MM.1S (cell line): ENCODE data around the gene CFAP119.

Experiments
- DNase-seq: peaks from one replicate; pipeline ENCODE4 v3.0.0-alpha.2; 2015
- H2AFZ ChIP-seq: fragments of 300-600 bp; sonication (generic); 2 replicates; pipeline ENCODE4 v1.6.0; 2016; ENCODE audit warnings: antibody characterized with exemption, low read length
- H3F3A ChIP-seq: fragments of 300-600 bp; sonication (generic); 2 replicates; pipeline ENCODE4 v1.6.1; 2016; ENCODE audit warnings: mild to moderate bottlenecking, antibody characterized with exemption, low read length, moderate library complexity, mixed read lengths; ENCODE audit not compliant: insufficient read depth
- H3K27ac ChIP-seq: fragments of 300-600 bp; sonication (generic); 2 replicates; pipeline ENCODE4 v1.5.1; 2016; ENCODE audit warnings: mild to moderate bottlenecking, low read length
- H3K27me3 ChIP-seq: fragments of 300-600 bp; sonication (generic); replicated peaks from 2 replicates; pipeline ENCODE4 v1.6.0; 2016; ENCODE audit warnings: low read length; ENCODE audit not compliant: insufficient read depth
- H3K36me3 ChIP-seq: fragments of 300-600 bp; sonication (generic); replicated peaks from 2 replicates; pipeline ENCODE4 v1.6.1; 2016; ENCODE audit warnings: mild to moderate bottlenecking, low read length, mixed read lengths; ENCODE audit not compliant: insufficient read depth
- H3K4me1 ChIP-seq: fragments of 300-600 bp; sonication (generic); 2 replicates; pipeline ENCODE4 v1.6.1; 2016; ENCODE audit warnings: low read length, mixed read lengths
- H3K4me2 ChIP-seq: fragments of 300-600 bp; sonication (generic); 2 replicates; pipeline ENCODE4 v1.6.0; 2016; ENCODE audit warnings: low read depth, low read length
- H3K4me3 ChIP-seq: fragments of 300-600 bp; sonication (generic); 2 replicates; pipeline ENCODE4 v1.5.1; 2016; ENCODE audit warnings: low read length, mixed read lengths
- H3K79me2 ChIP-seq: fragments of 300-600 bp; sonication (generic); 2 replicates; pipeline ENCODE4 v1.6.1; 2016; ENCODE audit warnings: mixed run types, low read length, mixed read lengths
- H3K9ac ChIP-seq: fragments of 300-600 bp; sonication (generic); 2 replicates; pipeline ENCODE4 v1.6.1; 2016; ENCODE audit warnings: low read length, mixed read lengths
- H3K9me2 ChIP-seq: fragments of 300-600 bp; sonication (generic); replicated peaks from 2 replicates; pipeline ENCODE4 v1.6.1; 2016; ENCODE audit warnings: mild to moderate bottlenecking, low read length, mixed read lengths; ENCODE audit not compliant: insufficient read depth
- H3K9me3 ChIP-seq: fragments of 300-600 bp; sonication (generic); replicated peaks from 2 replicates; pipeline ENCODE4 v1.6.1; 2016; ENCODE audit warnings: mild to moderate bottlenecking, low read length, mixed read lengths; ENCODE audit not compliant: insufficient read depth
- H4K20me1 ChIP-seq: fragments of 300-600 bp; sonication (generic); 2 replicates; pipeline ENCODE4 v1.6.1; 2016; ENCODE audit warnings: mild to moderate bottlenecking, low read length, moderate library complexity, mixed read lengths; ENCODE audit not compliant: insufficient read depth
- CTCF ChIP-seq: fragments of 300-600 bp; sonication (generic); IDR thresholded peaks from 2 replicates; pipeline ENCODE4 v1.5.1; 2016; ENCODE audit warnings: antibody characterized with exemption, low read length, mixed read lengths
- EZH2 ChIP-seq: fragments of 300-600 bp; sonication (generic); optimal IDR thresholded peaks from 2 replicates; pipeline ENCODE3; 2017; ENCODE audit warnings: low read depth, mild to moderate bottlenecking, antibody characterized with exemption, low read length, mixed read lengths
- EZH2phosphoT487 ChIP-seq: fragments of 300-600 bp; sonication (generic); IDR thresholded peaks from 2 replicates; pipeline ENCODE4 v1.6.1; 2018; ENCODE audit warnings: antibody characterized with exemption, low read length

Gene CFAP119

GRCh38 chr16:30750201-30750600 is 11.7 kb downstream of the CFAP119 start:
- no peak overlapping the region for H2AFZ ChIP-seq
- H3K4me3 ChIP-seq = no peak overlapping the region
- H3K27me3 ChIP-seq = no peaks in the 10 kb centered on the region
- H3K4me2 ChIP-seq = no peak overlapping the region
- no peak overlapping the region for H3K9ac ChIP-seq
- H3K36me3 ChIP-seq = no peaks in the 10 kb centered on the region
- no peaks in the 10 kb centered on the region for H3K9me2 ChIP-seq
- peaks cover 8% of the 10 kb centered on the region for H3F3A ChIP-seq
- no peak for DNase-seq
- no peaks in the 10 kb centered on the region for H3K4me1 ChIP-seq
- H3K9me3 ChIP-seq = no peaks in the 10 kb centered on the region
- H4K20me1 ChIP-seq = no peaks in the 10 kb centered on the region
- H3K79me2 ChIP-seq = peaks cover 24% of the 10 kb centered on the region
- no peak overlapping the region for H3K27ac ChIP-seq
- TF ChIP-seq EZH2 (no peak), EZH2phosphoT487 (no peak), CTCF (no peak)

GRCh38 chr16:30748634-30749445 is 13.0 kb downstream of the CFAP119 start:
- Histone ChIP-seq H3K4me3 (peak overlapping the region; percentile 68), H3K36me3 (no peaks in the 10 kb centered on the region), H3K9me3 (no peaks in the 10 kb centered on the region), H3K9ac (peak overlapping the region; percentile 59; the same call in 1 of the 2 replicates), H3K27ac (no peak overlapping the region), H3K4me2 (peak overlapping the region; percentile 33; the same call in 1 of the 2 replicates), H3F3A (peaks cover 12% of the 10 kb centered on the region), H3K27me3 (no peaks in the 10 kb centered on the region), H3K79me2 (peaks cover 24% of the 10 kb centered on the region), H3K4me1 (no peaks in the 10 kb centered on the region), H2AFZ (no peak overlapping the region), H3K9me2 (no peaks in the 10 kb centered on the region), H4K20me1 (no peaks in the 10 kb centered on the region)
- DNase-seq = peak; percentile 21
- TF ChIP-seq CTCF = no peak
- no peak for TF ChIP-seq EZH2phosphoT487
- no peak for TF ChIP-seq EZH2

- H4K20me1 ChIP-seq = no peaks in the 10 kb centered on the region
- no peaks in the 10 kb centered on the region for H3K27me3 ChIP-seq
- H3K27ac ChIP-seq = peak within 1 kb of the TSS; percentile 22; the same call in 1 of the 2 replicates
- H3K36me3 ChIP-seq = no peaks in the 10 kb centered on the region
- DNase-seq = peak; percentile 99
- peak within 1 kb of the TSS; percentile 59; the same call in 1 of the 2 replicates for H3K9ac ChIP-seq
- H2AFZ ChIP-seq = peak within 1 kb of the TSS; percentile 88
- H3K4me2 ChIP-seq = peak within 1 kb of the TSS; percentile 83
- no peaks in the 10 kb centered on the region for H3K9me3 ChIP-seq
- peaks cover 12% of the 10 kb centered on the region for H3F3A ChIP-seq
- peaks cover 24% of the 10 kb centered on the region for H3K79me2 ChIP-seq
- no peaks in the 10 kb centered on the region for H3K9me2 ChIP-seq
- no peaks in the 10 kb centered on the region for H3K4me1 ChIP-seq
- H3K4me3 ChIP-seq = peak within 1 kb of the TSS; percentile 68
- TF ChIP-seq EZH2 = no peak
- TF ChIP-seq EZH2phosphoT487 = no peak
- TF ChIP-seq CTCF = no peak
Observed at GRCh38 chr16:30747799-30748633, 13.8 kb downstream of the CFAP119 start, which contains the start of gene PHKG2. Gene PHKG2, plus strand, starts transcription at chr16:30748425. Its CDS starts 396 bp downstream, at chr16:30748821.
